ENCODE results near the gene CNOT1. TPM values are rescaled to one million over a fixed set of nuclear protein-coding genes. Genes with fewer than 3 reads are reported as not detected.
A peak's percentile ranks its signal among the peaks of the same experiment; 100 is the strongest.

Gene CNOT1
- total RNA-seq, 4 donors from 2014 or later, result 69.4 to 173 (median 151) TPM

GRCh38 chr16:58490065-58490464, 139.6 kb downstream of the CNOT1 start:
- TF ChIP-seq CTCF (IDR thresholded peaks at IDR 0.05), result no peak
- TF ChIP-seq POLR2A (IDR thresholded peaks at IDR 0.05), result no peak
- H3K9me3 ChIP-seq, result no peaks in the 10 kb centered on the region
- no peak for DNase-seq

GRCh38 chr16:58488531-58488930, 141.1 kb downstream of the CNOT1 start:
- Histone ChIP-seq H3K9me3 (no peaks in the 10 kb centered on the region), H3K4me3 (no peak overlapping the region), H3K4me1 (no peaks in the 10 kb centered on the region), H3K27me3 (no peaks in the 10 kb centered on the region), H3K27ac (no peak overlapping the region), H3K36me3 (no peaks in the 10 kb centered on the region)
- DNase-seq, result no peak
- no peak for TF ChIP-seq POLR2A (IDR thresholded peaks at IDR 0.05)
- intact Hi-C loops (cut with DNase I; ENCODE audit: low total_unique reads), result loop anchor here (5.0 kb wide), 1 partner anchor 141 kb away; no protein-coding TSS in a partner anchor

More at GRCh38 chr16:58490065-58490464, 139.6 kb downstream of the CNOT1 start:
- Histone ChIP-seq H3K27me3 (no peaks in the 10 kb centered on the region), H3K4me1 (no peaks in the 10 kb centered on the region), H3K27ac (no peak overlapping the region), H3K36me3 (no peaks in the 10 kb centered on the region), H3K4me3 (no peak overlapping the region)
- intact Hi-C loops (cut with DNase I; ENCODE audit: low total_unique reads), result no loop called here

GRCh38 chr16:58487566-58488351, 141.9 kb downstream of the CNOT1 start:
- peak; percentile 79 to 82 for DNase-seq
- TF ChIP-seq POLR2A (IDR thresholded peaks at IDR 0.05) (no peak), CTCF (IDR thresholded peaks at IDR 0.05) (peak; percentile 91 to 96 (median 94))
- H3K4me1 ChIP-seq, result no peaks in the 10 kb centered on the region
- no peaks in the 10 kb centered on the region for H3K36me3 ChIP-seq
- no peaks in the 10 kb centered on the region for H3K27me3 ChIP-seq
- no peaks in the 10 kb centered on the region for H3K9me3 ChIP-seq
- no peak overlapping the region for H3K27ac ChIP-seq
- no peak overlapping the region for H3K4me3 ChIP-seq
- intact Hi-C loops (cut with DNase I; ENCODE audit: low total_unique reads), result loop anchor here (5.0 kb wide), 1 partner anchor 140 kb away; no protein-coding TSS in a partner anchor

- intact Hi-C loops (cut with DNase I; ENCODE audit: low total_unique reads), result loop anchor here (5.0 kb wide), 1 partner anchor 138 kb away; no protein-coding TSS in a partner anchor
- DNase-seq, result no peak
These were observed 144.3 kb downstream of the CNOT1 start for GRCh38 chr16:58485184-58485887.

GRCh38 chr16:58481931-58482330, 147.7 kb downstream of the CNOT1 start:
- Histone ChIP-seq H3K4me1 (no peaks in the 10 kb centered on the region), H3K9me3 (no peaks in the 10 kb centered on the region), H3K4me3 (no peak overlapping the region), H3K27ac (no peak overlapping the region), H3K27me3 (no peaks in the 10 kb centered on the region), H3K36me3 (no peaks in the 10 kb centered on the region)
- no peak for DNase-seq
- intact Hi-C loops (cut with DNase I; ENCODE audit: low total_unique reads), result no loop called here
- TF ChIP-seq CTCF (IDR thresholded peaks at IDR 0.05) (no peak), POLR2A (IDR thresholded peaks at IDR 0.05) (no peak)

More at GRCh38 chr16:58485184-58485887, 144.3 kb downstream of the CNOT1 start:
- TF ChIP-seq POLR2A (IDR thresholded peaks at IDR 0.05) (no peak), CTCF (IDR thresholded peaks at IDR 0.05) (no peak)
- no peaks in the 10 kb centered on the region for H3K4me1 ChIP-seq
- H3K36me3 ChIP-seq, result no peaks in the 10 kb centered on the region
- no peak overlapping the region for H3K4me3 ChIP-seq
- no peaks in the 10 kb centered on the region for H3K9me3 ChIP-seq
- H3K27me3 ChIP-seq, result no peaks in the 10 kb centered on the region
- no peak overlapping the region for H3K27ac ChIP-seq
